Activated T-cell treated with anti-CD3 and anti-CD28 coated beads for 24 hours (primary cell): ENCODE measurements around the gene KCNH1.
A peak's percentile ranks its signal among the peaks of the same experiment; 100 is the strongest.

Experiments
- DNase-seq: peaks from one replicate; pipeline ENCODE4 v3.0.0-alpha.2; 2020; ENCODE audit warnings: low read depth

KCNH1 gene, protein sequence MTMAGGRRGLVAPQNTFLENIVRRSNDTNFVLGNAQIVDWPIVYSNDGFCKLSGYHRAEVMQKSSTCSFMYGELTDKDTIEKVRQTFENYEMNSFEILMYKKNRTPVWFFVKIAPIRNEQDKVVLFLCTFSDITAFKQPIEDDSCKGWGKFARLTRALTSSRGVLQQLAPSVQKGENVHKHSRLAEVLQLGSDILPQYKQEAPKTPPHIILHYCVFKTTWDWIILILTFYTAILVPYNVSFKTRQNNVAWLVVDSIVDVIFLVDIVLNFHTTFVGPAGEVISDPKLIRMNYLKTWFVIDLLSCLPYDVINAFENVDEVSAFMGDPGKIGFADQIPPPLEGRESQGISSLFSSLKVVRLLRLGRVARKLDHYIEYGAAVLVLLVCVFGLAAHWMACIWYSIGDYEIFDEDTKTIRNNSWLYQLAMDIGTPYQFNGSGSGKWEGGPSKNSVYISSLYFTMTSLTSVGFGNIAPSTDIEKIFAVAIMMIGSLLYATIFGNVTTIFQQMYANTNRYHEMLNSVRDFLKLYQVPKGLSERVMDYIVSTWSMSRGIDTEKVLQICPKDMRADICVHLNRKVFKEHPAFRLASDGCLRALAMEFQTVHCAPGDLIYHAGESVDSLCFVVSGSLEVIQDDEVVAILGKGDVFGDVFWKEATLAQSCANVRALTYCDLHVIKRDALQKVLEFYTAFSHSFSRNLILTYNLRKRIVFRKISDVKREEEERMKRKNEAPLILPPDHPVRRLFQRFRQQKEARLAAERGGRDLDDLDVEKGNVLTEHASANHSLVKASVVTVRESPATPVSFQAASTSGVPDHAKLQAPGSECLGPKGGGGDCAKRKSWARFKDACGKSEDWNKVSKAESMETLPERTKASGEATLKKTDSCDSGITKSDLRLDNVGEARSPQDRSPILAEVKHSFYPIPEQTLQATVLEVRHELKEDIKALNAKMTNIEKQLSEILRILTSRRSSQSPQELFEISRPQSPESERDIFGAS

DNA sequence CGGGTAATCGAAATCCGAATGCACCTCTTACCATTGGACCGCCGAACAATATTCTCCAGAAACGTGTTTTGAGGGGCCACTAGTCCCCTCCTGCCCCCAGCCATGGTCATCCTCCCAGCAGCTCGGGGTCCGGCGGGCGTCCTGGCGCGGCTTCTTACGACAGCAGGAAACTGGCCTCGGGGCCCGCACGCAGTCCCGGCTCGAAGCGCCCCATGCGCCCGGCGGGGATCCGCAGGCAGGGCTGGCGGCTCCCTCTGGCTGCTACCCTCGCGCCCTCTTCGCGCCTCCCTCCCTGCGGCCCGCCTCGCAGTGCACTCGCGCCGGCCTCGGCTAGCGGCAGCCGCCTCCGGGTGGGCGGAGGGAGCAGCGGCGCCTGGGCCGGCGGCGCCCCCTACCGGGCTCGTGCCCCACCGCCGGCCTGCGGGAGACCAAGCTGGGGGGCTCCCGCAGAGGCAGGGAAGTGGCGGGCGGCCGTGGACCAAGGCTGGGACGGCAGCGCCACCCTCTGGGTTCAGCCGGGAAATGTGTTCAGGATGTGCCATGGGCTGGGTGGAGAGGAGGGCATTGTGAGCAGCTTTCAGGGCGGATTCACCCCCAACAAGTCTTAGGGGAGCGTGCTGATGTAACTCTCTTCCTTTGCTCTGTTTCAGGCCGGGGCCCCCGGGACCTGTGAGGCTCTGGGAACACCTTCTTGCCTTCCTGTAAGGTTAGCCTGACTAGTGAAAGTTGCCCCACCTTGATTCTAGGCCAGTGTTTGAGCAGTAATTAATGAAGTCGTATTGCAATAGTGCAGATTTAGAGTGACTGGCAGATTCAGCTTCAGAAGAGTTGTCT, at the start of gene KCNH1:
KCNH1 (minus strand) TSS at position 313 of the 834 bp plus-strand sequence; CDS start at position 110, 203 bp downstream.
- DNase-seq: peak; percentile 75

DNA sequence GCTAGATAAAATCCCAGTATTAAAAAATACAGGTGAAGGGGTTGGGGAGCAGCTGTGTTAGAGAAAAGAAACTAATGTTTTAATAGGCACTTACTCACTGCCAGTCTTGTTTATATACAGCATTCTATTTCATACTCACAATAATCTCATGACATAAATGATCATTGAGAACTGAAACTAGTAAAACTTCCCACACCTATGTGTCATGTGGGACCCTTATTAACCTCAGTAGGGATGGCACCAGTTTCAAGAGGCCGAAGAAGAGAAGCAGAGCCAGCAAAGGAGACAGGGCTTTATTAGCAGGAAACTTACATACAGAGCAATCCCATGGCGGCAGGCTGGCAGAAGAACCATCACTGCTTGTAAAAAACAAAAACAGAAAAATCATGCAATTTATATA, 48.8 kb upstream of the KCNH1 start:
- DNase-seq: no peak

DNA sequence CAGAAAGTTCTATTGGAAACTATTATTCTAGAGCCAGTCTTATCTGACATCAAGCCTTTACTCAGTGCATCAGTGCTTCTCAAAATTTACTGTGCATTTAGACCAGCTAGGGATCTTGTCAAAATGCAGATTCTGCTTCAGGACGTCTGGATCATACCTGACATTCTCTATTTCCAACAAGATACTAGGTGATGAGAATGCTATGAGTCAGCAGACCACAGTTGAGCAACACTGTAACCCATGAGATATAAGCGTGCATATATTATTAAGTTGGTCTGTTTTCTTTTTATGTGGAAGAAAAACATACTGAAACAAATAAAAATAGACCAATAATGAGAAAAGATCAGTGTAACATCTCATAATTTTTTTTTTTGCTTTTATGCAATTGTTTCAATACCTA, 40.4 kb upstream of the KCNH1 start:
- DNase-seq: no peak

DNA sequence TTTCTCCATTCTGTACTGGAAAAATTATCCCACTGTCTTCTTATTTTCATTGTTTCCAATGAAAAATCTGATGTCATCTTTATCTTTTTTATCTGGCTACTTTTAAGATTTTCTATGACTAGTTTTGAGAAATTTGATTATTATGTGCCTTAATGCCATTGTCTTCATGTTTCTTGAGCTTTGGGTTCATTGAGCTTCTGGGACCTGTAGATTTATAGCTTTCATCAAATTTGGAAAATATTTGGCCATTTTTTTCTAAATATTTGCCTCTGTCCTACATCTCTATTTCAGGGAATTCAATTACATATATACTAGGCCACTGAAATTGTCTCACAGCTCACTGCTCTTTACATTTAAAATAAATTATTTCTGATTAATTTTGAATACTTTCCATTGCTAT, 38.7 kb upstream of the KCNH1 start:
- no peak for DNase-seq

DNA sequence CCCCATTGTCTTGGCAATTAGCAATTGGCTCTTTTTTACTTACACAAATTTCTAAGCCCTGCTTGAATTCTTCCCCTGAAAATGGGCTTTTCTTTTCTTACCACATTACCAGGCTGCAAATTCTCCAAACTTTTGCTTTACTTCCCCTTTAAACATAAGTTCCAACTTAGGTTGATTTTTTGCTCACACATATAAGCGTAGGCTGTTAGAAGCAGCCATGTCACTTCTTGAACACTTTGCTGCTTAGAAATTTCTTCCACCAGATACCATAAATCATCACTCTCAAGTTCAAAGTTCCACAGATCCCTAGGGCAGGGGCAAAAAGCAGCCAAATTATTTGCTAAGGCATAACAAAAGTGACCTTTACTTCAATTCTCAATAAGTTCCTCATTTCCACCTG, 35.4 kb upstream of the KCNH1 start:
- no peak for DNase-seq

DNA sequence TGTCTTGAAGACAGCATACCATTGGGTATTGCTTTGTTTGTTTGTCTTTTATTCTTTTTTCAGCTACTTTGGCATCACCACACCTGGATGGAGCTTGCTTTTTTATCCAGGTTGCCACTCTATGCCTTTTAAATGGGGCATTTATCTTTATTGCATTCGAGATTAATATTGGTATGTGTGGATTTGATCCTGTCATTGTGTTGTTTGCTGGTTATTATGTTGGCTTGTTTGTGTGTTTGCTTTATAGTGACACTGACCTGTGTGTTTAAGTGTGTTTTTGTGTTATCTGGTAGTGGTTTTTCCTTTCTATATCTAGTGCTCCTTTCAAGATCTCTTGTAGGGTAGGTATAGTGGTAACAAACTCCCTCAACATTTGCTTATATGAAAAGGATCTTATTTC, 24.9 kb upstream of the KCNH1 start:
- DNase-seq: no peak

DNA sequence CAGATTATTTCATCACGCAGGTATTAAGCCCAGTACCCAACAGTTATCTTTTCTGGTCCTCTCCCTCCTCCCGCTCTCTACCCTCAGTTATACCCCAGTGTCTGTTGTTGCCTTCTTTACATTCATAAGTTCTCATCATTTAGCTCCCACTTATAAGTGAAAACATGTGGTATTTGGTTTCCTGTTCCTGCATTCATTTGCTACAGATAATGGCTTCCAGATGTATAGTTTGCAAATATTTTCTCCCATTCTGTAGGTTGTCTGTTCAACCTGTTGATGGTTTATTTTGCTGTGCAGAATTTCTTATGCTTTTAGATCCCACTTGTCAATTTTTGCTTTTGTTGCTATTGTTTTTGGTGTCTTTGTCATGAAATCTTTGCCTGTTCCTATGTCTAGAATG, 21.1 kb upstream of the KCNH1 start:
- no peak for DNase-seq

DNA sequence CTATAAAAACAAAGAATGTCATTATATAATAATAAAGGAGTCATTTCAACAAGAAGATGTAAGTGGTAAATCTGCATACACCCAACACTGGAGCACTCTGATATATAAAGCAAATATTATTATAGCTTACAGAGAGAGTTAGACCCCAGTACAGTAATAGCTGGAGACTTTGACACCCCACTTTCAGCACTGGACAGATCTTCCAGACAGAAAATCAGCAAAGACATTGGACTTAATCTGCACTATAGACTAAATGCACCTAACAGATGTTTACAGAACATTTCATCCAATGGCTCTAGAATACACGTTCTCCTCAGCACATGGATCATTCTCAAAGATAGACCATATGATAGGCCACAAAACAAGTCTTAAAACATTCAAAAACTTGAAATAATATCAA, 20.0 kb upstream of the KCNH1 start:
- DNase-seq: no peak

DNA sequence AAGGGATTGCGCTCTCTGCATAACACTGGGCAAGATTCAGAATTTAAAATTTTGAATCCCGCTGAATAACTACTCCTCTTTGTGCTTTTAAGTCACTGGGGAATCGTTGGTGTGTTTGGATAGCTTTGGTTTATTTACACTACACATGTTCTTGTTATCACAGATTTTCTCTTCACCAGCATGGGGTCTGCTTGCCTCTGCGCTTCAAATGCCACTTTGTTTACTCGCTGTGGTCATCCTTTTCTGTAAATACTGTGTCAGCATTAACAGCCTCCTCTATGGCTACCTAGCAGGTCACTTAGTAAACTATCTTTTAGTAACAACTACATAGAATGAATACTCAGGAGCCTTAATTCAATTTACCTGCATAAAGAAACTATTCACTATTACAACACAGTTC, 14.4 kb upstream of the KCNH1 start:
- no peak for DNase-seq

DNA sequence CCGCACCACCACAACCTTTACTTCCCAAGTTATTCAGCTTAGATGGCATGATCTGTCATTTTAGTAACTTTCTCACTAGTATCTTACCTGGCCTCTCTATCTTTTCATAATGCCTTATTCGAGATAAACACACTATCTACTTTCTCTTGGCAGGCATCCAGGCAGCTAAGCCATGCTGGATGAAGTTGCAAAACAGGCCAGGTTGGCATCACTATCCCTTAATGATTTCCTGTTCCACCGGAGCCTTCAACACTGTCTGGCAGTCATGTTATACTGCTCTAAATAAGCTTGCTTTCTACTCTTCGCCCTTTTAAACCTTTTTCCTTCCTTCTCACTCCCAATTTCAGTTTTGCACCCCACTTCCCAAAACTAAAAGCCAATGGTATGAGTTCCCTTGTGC, 12.0 kb upstream of the KCNH1 start:
- no peak for DNase-seq

DNA sequence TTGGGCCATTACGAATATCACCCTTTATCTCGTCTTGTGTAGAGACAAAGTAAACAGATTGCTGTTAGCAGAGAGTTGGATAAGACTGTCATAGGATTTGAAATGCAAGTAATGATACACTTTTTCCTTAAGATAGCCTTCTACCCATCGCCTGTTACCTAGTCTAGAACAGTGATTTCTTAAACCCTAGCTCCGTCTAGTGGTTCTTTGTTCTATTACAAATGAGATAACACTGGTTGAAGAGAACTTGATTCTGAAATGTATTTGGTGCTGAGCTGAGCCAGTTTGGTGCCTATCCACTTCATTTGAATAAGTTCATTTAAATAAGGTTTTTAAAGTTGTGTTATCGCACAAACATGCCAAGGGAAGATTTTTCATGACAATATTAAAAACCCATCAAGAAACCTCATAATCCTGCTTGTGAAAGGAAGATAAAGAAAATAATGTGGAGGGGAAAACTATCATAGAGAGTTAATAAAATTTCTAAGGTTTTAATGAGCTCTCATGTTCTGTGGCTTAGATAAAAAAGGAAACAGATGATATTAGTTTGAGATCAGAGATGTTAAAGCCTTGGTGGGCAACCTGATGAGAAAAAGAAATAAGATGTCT, 1.5 kb upstream of the KCNH1 start:
- DNase-seq: no peak

DNA sequence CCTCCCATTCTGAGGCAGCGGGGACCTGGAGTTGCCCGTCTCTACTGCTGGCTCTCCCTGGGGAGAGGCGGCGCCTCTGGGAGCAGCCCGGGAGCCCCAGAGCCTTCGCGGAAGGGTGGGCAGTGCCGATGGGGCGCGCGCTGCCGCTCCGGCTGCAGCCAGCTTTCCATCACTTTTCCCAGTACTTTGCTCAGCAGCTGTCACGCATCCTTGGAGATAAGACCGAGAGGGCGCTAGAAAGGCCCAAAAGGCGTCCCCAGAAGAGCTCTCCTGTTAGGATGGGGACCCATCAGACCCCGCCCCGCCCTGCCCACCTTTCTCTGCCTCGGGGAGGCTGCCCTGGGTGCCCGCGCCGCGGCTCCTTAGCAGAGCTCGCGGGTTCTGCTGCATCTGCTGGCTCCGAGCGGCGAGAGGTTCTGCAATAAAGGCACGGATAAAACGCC, 534 bp downstream of the KCNH1 start:
- no peak for DNase-seq

DNA sequence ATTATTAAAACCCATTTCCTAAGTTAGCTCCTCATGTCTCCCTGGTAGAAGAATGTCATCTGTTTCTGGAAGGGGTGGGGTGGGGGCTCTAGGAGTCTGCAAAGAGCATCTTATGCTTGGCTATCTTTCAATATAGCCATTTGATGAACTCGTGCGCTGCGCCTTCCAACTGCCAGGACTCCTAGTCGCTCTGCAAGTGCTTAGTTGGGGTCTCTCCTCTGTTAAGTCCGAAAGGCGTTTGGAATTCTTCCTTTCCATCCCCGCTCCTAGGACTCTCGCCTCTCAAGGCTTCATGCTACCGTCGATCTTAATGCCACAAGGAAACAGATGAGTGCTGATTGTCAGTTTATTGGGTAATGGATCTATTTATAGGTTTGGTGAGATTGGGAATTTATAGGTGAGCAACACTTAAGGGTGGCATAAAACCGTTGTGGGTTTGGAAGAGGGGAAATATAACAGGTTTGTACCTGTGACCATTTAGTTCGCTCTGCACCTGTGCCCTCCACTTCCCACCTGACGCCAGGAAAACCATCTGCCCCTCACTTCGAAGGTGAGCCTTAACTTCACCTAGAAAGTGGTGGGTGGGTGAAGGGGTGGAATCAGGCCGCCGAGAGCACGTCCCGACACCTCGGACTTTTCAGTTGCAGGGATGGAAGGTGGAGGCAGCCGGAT, 1.1 kb downstream of the KCNH1 start:
- DNase-seq: no peak

DNA sequence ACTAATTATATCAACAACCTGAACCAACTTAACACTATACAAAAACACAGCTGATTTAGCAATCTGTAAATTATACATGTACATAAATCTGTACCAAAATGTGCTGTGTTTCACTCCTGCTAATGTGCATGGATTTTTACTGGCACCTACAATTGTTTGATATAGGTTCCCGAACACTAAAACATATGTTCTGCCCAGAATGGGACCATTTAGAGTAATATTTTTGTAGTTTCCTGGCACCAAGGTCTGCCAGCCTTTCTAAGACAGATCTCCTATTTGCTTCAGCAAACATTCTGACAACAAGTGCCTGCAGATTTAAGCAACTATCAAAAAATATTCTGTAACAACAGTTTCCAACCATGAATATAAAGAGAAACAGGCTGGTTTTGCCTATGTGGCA, 4.2 kb downstream of the KCNH1 start:
- no peak for DNase-seq

DNA sequence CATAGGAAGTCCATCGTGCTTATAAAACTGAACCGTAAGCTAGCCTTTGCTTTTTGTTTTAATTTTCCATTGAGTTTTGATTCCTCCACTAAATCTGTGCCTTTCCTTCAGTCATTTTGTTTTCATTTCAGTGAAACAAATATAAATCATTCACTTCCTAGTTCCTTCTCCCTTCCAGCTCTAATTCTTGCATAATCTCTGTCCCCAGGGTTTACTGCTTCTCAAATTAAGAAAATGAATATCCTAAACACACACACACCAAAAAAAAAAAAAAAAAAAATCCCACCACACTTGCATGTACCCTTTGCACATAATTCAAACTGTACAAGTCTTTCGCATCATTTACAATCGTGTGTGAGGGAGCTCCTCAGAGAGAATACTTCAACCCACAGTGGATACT, 6.8 kb downstream of the KCNH1 start:
- no peak for DNase-seq

DNA sequence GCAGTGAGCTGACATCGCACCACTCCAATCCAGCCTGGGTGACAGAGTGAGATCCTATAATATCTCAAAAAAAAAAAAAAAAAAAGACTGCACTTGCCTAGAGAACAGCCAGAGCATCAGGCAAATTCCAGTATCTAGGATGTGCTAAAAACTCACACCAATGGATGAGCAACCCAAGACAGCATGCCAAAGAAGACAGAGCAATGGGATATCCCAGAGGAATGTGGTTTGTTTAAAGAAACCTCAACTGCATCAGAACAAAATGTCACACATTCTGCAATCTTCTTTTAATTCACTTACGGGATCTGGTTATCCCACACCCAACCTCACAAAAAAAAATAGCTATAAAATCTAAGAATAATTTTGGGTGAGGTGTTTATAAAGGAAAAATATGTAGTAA, 7.3 kb downstream of the KCNH1 start:
- no peak for DNase-seq

DNA sequence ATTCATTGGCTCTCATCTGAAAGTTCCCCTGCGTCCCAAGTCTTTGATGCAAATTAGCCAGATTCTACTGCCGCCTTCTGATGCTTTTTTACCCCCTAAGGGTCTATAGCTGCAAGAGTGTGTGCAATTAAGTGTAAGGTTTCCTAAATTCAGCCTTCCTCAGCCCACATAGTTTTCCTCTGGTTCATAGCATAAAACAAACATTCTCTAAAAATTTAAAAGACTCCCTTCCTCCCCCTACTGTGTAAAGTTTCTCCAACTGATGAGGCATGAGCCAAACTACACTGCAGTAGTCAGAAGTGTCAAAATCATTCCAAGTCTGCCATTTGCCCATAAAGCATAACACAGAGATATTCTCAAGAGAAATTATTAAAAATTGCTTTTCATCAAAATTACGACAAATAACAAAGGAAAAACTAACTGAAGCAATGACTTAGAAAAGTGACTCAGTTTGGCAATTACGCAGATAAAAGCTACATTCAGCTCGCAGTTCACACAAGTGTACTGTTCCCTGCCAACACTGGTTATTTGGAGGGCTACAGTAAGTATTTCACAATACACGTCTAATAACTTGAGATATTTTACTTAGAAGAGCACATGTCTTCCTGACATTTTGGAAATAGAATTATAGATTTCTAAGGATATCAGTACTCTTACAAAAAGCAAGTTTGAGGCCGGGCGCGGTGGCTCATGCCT, 15.4 kb downstream of the KCNH1 start:
- DNase-seq: no peak

DNA sequence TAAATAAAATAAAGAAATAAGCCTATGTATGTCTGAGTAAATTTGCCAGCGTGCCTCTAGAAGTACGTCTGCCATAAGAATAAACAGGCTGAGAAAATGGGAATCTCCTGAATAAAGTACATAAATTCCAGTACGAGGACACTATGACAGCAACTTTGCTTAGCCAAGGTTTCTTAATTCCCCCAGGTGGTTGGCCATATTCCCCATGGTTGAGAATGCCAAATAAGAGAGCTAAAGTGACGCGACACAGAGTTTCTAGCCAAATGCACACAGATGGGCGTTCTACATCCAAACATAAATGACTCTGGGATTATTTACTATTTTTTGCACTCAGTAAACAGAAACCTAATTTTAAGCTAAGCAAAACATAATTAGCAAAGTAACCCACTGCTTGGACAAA, 19.5 kb downstream of the KCNH1 start:
- DNase-seq: no peak

DNA sequence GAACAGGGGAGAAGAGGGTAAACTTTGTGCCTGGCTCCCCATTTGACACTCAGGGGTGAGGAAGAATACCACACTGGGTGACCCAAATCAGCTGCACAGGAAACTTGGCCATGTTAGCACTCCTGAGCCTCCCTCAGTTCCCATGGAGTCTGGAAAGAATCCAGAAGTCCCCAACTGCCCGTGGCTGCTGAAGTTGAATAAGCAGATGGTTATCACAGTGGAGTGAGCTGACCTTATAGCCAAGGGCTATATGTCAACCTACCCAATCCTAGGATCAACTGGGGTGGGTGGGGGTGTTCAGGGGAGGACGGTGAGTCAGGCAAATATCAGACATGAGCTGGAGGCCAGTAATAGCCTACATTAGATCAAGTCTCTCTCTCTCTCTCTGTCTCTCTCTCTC, 20.4 kb downstream of the KCNH1 start:
- DNase-seq: no peak

DNA sequence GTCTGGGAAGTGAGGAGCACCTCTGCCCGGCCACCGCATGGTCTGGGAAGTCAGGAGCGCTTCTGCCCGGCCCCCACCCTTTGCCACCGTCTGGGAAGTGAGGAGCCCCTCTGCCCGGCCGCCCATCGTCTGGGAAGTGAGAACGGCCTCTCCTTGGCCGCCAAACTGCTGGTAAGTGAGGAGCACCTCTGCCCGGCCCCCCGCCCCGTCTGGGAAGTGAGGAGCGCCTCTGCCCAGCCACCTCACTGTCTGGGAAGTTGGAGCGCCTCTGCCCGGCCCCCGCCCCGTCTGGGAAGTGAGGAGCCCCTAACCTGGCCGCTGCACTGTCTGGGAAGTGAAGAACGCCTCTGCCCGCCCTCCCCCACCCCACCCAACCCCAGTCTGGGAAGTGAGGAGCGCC, 22.6 kb downstream of the KCNH1 start:
- DNase-seq: no peak

DNA sequence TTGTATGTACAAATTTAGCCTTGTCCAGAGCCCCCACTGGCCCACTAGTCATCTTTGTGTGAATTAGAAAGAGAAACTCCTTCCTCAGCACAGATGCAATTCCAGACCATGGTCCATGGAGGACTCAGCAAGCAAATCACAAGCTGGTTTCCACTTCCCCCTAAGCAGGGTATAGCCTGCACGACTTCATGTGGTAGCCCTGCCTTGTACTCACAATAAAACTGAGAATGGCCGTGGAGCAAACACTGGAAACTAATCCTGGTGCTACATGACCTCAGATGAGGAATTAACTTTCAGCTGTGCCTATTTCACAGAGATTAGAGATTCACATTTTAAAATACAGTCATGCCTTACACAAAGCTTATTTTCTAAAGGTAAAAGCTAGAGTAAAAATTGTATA, 32.5 kb downstream of the KCNH1 start:
- DNase-seq: no peak
